Measurements from ENCODE around the gene OR2G6. TPM values are rescaled to one million over a fixed set of nuclear protein-coding genes. Genes with fewer than 3 reads are reported as not detected.
"Not testable (repeated sequence)": the region's sequence is repeated elsewhere in the genome, so short reads cannot be mapped to it uniquely, and the experiment has no call there.

The OR2G6 gene
- total RNA-seq, 1 donor from 2014 or later, result not detected

GRCh38 chr1:248565530-248566373, 57.9 kb downstream of the OR2G6 start:
- not testable (repeated sequence) for H3K4me3 ChIP-seq (ENCODE audit: low read depth, low read length); DNase-seq (ENCODE audit: low read depth)

GRCh38 chr1:248569049-248569448, 61.2 kb downstream of the OR2G6 start:
- DNase-seq (ENCODE audit: low read depth), result not testable (repeated sequence)

GRCh38 chr1:248570811-248571210, 62.9 kb downstream of the OR2G6 start:
- not testable (repeated sequence) for DNase-seq (ENCODE audit: low read depth)

More at GRCh38 chr1:248569049-248569448, 61.2 kb downstream of the OR2G6 start:
- H3K4me3 ChIP-seq (ENCODE audit: low read depth, low read length), result not testable (repeated sequence)

GRCh38 chr1:248572049-248572448, 64.2 kb downstream of the OR2G6 start:
- not testable (repeated sequence) for H3K4me3 ChIP-seq (ENCODE audit: low read depth, low read length); DNase-seq (ENCODE audit: low read depth)

More at GRCh38 chr1:248570811-248571210, 62.9 kb downstream of the OR2G6 start:
- H3K4me3 ChIP-seq (ENCODE audit: low read depth, low read length), result not testable (repeated sequence)

GRCh38 chr1:248573856-248574255, 66.0 kb downstream of the OR2G6 start:
- H3K4me3 ChIP-seq (ENCODE audit: low read depth, low read length), result not testable (repeated sequence)

GRCh38 chr1:248574657-248575056, 66.8 kb downstream of the OR2G6 start, which contains the start of gene OR2T34:
Gene OR2T34 (minus strand): TSS chr1:248574757. CDS start chr1:248574757, 0 bp downstream.
- H3K4me3 ChIP-seq (ENCODE audit: low read depth, low read length); DNase-seq (ENCODE audit: low read depth): not testable (repeated sequence)

More at GRCh38 chr1:248573856-248574255, 66.0 kb downstream of the OR2G6 start:
- not testable (repeated sequence) for DNase-seq (ENCODE audit: low read depth)

- H3K4me3 ChIP-seq (ENCODE audit: low read depth, low read length), result no peak overlapping the region
- no peak for DNase-seq (ENCODE audit: low read depth)
- no peak for TF ChIP-seq CTCF (conservative IDR thresholded peaks at IDR 0.05; ENCODE audit: low read depth, low read length)
Observed at GRCh38 chr1:248576260-248576980, 68.5 kb downstream of the OR2G6 start.

Other genes starting within 250 kb of the OR2G6 start
- gene OR2T33, start 230.1 kb upstream of the OR2G6 start, total RNA-seq, result not detected in 2 replicates
- not detected in 2 replicates for gene OR2T12, start 204.6 kb upstream of the OR2G6 start, total RNA-seq
- gene OR2M7, start 183.5 kb upstream of the OR2G6 start, total RNA-seq, result not detected in 2 replicates
- not detected in 2 replicates for gene OR14C36, start 159.3 kb upstream of the OR2G6 start, total RNA-seq
- not detected in 2 replicates for gene OR2T4, start 146.4 kb upstream of the OR2G6 start, total RNA-seq
- gene OR2T6, start 132.3 kb upstream of the OR2G6 start, total RNA-seq, result not detected in 2 replicates
- gene OR2T1, start 105.0 kb upstream of the OR2G6 start, total RNA-seq, result not detected in 2 replicates
- gene OR2T2, start 62.4 kb upstream of the OR2G6 start, total RNA-seq, result not detected in 2 replicates
- gene OR2T3, start 34.7 kb upstream of the OR2G6 start, total RNA-seq, result not detected in 2 replicates
- not detected in 2 replicates for gene OR2T5, start 19.5 kb upstream of the OR2G6 start, total RNA-seq
- gene OR2T29, start 54.7 kb downstream of the OR2G6 start, total RNA-seq, result not detected in 2 replicates
- gene OR2T34, start 66.7 kb downstream of the OR2G6 start, total RNA-seq, result not detected in 2 replicates
- gene OR2T10, start 89.6 kb downstream of the OR2G6 start, total RNA-seq, result not detected in 2 replicates
- gene OR2T11, start 127.0 kb downstream of the OR2G6 start, total RNA-seq, result not detected in 2 replicates
- gene OR2T35, start 137.2 kb downstream of the OR2G6 start, total RNA-seq, result not detected in 2 replicates
- not detected in 2 replicates for gene OR2T27, start 147.5 kb downstream of the OR2G6 start, total RNA-seq
- gene OR14I1, start 194.7 kb downstream of the OR2G6 start, total RNA-seq, result not detected in 2 replicates
- not detected in 2 replicates for gene LYPD8, start 247.7 kb downstream of the OR2G6 start, total RNA-seq

Data from epithelial cell of proximal tubule (primary cell).